ENCODE results near the gene TBC1D7. TPM values are rescaled to one million over a fixed set of nuclear protein-coding genes. Genes with fewer than 3 reads are reported as not detected.

The TBC1D7 gene
- total RNA-seq, 1 donor from 2014 or later = 34.7 TPM

DNA sequence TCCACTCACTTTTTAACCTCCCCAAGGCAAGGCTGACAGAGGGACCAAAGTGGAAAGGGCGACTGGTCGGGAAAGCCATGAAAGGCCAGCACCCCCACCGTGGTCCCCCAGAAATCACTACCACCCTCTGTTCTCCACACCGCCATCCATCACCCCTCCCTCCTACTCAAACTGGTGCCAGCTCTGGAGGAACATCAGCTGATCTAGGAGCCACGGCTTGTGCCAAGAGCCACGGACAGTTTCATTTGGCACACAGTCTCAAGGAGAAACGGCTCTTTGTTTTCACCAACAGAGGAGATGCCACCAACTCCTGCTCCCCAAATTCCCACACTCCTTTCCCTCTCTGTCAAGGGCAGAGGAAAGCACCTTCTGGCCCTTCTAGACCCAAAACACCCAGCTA is 26.0 kb downstream of the TBC1D7 start:
- H3K27ac Mint-ChIP-seq = no peak overlapping the region
- H3K4me1 Mint-ChIP-seq (ENCODE audit: low read depth) = peaks cover 11% of the 10 kb centered on the region
- H3K9me3 Mint-ChIP-seq (ENCODE audit: low read depth) = no peaks in the 10 kb centered on the region
- H3K36me3 Mint-ChIP-seq (ENCODE audit: insufficient read depth) = peaks cover 25% of the 10 kb centered on the region
- no peak for DNase-seq (ENCODE audit: low spot score, unreplicated experiment)
- no peak overlapping the region for H3K4me3 Mint-ChIP-seq (ENCODE audit: low read depth)
- TF ChIP-seq, protein P1, sequence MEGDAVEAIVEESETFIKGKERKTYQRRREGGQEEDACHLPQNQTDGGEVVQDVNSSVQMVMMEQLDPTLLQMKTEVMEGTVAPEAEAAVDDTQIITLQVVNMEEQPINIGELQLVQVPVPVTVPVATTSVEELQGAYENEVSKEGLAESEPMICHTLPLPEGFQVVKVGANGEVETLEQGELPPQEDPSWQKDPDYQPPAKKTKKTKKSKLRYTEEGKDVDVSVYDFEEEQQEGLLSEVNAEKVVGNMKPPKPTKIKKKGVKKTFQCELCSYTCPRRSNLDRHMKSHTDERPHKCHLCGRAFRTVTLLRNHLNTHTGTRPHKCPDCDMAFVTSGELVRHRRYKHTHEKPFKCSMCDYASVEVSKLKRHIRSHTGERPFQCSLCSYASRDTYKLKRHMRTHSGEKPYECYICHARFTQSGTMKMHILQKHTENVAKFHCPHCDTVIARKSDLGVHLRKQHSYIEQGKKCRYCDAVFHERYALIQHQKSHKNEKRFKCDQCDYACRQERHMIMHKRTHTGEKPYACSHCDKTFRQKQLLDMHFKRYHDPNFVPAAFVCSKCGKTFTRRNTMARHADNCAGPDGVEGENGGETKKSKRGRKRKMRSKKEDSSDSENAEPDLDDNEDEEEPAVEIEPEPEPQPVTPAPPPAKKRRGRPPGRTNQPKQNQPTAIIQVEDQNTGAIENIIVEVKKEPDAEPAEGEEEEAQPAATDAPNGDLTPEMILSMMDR (IDR thresholded peaks at IDR 0.05; ENCODE audit: unreplicated experiment) = no peak
- H3K27me3 Mint-ChIP-seq = no peaks in the 10 kb centered on the region

DNA sequence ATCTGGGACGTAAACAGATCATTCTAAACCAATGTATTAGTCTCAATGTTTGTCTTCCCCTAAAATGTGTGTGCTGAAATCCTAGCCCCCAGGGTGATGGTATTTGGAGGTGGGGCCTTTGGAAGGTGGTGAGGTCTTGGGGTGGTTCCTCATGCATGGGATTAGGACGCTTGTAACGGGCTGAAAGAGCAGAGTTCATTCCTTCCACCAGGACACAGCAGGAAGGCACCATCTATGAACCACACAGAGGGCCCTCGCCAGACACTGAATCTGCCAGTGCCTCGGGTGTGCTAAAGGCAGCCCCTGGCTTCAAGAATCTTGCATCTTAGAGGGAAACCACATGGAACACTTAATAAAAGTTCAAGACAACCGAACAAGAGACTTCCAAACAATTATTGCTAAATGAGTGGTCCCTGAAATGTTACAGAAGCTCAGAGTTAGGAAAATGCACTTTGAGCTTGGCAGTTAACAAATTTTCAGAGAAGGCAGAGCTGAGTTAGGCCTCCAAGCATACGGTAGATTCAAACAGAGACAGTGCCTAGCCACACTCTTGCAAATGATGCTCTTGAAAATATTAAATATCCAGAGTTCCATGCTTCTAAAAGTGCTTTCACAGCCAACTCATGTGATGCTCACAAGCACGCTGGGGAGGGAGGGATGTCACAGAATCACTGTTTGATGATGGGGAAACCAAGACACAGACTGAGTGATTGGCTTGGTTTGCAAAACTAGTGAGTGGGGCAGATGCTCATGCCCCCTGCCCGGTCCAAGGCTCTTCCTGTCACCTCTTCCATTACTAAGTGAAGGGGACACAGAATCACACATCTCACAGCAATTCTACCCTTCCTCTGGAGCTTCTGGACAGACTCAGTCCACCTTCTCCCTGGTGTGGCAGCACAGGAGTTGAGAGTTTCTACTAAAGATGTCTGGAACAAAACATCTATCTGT is 27.4 kb downstream of the TBC1D7 start:
- H3K27me3 Mint-ChIP-seq = no peaks in the 10 kb centered on the region
- H3K36me3 Mint-ChIP-seq (ENCODE audit: insufficient read depth) = peaks cover 25% of the 10 kb centered on the region
- peaks cover 11% of the 10 kb centered on the region for H3K4me1 Mint-ChIP-seq (ENCODE audit: low read depth)
- H3K4me3 Mint-ChIP-seq (ENCODE audit: low read depth) = no peak overlapping the region
- peak overlapping the region; percentile 79 for H3K27ac Mint-ChIP-seq
- TF ChIP-seq, protein P1 (IDR thresholded peaks at IDR 0.05; ENCODE audit: unreplicated experiment) = no peak
- no peak for DNase-seq (ENCODE audit: low spot score, unreplicated experiment)
- no peaks in the 10 kb centered on the region for H3K9me3 Mint-ChIP-seq (ENCODE audit: low read depth)

DNA sequence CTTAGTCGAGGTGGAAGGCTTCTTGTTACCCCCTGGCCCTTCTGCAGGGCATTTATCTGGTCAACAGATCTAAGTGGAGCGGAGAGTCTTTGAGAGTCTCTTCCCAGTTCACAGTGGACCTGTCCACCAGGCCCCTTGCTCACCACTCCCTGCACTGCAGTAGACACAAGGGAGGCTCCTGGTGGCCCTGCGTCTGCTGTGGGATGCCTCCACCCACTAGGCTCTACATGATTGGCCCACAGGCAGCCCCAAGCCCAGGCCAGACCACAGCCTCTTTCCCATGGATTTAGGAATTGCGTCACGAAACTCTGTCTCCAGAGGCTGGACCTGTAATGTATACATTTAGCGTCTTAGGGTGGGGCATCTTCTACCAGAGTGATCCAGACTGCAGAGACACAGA is 28.4 kb downstream of the TBC1D7 start:
- Mint-ChIP-seq H3K4me1 (ENCODE audit: low read depth) (peaks cover 11% of the 10 kb centered on the region), H3K27me3 (no peaks in the 10 kb centered on the region), H3K36me3 (ENCODE audit: insufficient read depth) (peaks cover 23% of the 10 kb centered on the region), H3K4me3 (ENCODE audit: low read depth) (no peak overlapping the region), H3K27ac (no peak overlapping the region), H3K9me3 (ENCODE audit: low read depth) (no peaks in the 10 kb centered on the region)
- DNase-seq (ENCODE audit: low spot score, unreplicated experiment) = no peak
- TF ChIP-seq, protein P1 (IDR thresholded peaks at IDR 0.05; ENCODE audit: unreplicated experiment) = no peak

DNA sequence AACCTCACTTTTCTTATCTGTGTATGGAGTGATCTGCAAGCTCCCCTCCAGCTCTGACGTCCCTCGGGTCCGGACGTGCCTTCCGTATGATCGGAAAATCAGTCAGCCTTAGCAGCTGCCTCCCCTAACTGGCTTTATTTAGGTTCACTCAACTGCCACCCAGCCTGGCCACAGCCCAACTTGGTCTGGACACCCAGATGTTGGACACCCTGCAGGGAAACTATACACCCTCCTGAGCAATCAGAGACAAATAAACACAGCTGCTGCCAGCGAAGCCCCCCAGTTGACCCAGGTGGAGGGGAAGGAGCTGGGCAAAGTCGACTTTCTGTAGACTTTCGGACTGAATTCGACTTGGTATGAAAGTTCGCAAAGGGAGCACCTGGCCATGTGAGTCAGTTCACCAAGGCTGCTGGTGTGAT is 28.9 kb downstream of the TBC1D7 start:
- Mint-ChIP-seq H3K9me3 (ENCODE audit: low read depth) (no peaks in the 10 kb centered on the region), H3K4me1 (ENCODE audit: low read depth) (peaks cover 11% of the 10 kb centered on the region), H3K27ac (no peak overlapping the region), H3K27me3 (no peaks in the 10 kb centered on the region), H3K4me3 (ENCODE audit: low read depth) (no peak overlapping the region), H3K36me3 (ENCODE audit: insufficient read depth) (peaks cover 27% of the 10 kb centered on the region)
- DNase-seq (ENCODE audit: low spot score, unreplicated experiment) = no peak
- TF ChIP-seq, protein P1 (IDR thresholded peaks at IDR 0.05; ENCODE audit: unreplicated experiment) = no peak

DNA sequence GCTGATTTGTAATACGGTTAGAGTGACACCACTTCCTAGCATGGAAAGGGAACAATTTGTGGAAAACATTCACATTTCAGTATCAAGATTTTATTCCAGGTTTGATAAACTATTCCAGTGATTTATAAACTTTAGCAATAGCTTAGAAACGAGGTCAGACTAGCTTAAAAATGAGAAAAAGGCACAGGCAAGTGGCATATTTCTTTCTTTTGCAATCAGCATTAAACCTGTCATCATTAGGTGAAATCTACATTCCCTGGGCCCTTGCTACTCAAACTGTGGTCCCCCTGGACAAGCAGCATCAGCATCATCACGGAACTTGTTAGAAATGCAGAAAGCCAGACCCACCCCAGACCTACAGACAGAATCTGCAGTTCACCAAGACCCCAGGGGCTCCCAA is 29.9 kb downstream of the TBC1D7 start:
- H3K27me3 Mint-ChIP-seq = no peaks in the 10 kb centered on the region
- no peak overlapping the region for H3K27ac Mint-ChIP-seq
- H3K4me1 Mint-ChIP-seq (ENCODE audit: low read depth) = peaks cover 7% of the 10 kb centered on the region
- DNase-seq (ENCODE audit: low spot score, unreplicated experiment) = no peak
- no peak overlapping the region for H3K4me3 Mint-ChIP-seq (ENCODE audit: low read depth)
- H3K9me3 Mint-ChIP-seq (ENCODE audit: low read depth) = no peaks in the 10 kb centered on the region
- H3K36me3 Mint-ChIP-seq (ENCODE audit: insufficient read depth) = peaks cover 25% of the 10 kb centered on the region
- TF ChIP-seq, protein P1 (IDR thresholded peaks at IDR 0.05; ENCODE audit: unreplicated experiment) = no peak

All from progenitor cell of endocrine pancreas (in vitro differentiated cells).